ENCODE results near the gene EIF4G3. TPM values are rescaled to one million over a fixed set of nuclear protein-coding genes. Genes with fewer than 3 reads are reported as not detected.

The EIF4G3 gene
- total and polyA plus RNA-seq, 2 of the 8 experiments (the other 6 are each of a cell fraction or from before 2014, with no cell fraction given): 47.5 to 66.6 TPM

DNA sequence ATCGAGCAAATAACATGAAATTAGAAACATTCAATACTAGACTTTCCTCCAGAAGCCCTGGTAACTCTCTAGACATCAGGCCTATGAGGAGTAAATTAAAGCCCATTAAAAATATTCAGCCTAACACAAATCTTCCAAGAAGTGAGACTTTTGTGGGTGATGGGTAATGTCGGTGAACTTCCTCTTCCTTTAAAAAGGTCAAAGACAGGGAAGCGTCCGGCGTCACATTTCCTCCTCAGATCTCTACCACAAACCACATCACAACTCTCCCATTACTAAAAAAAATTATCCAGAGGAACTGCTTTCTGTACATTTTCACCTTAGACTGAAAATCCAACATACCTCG, 1.4 kb downstream of the EIF4G3 start (continued):
- no peak for TF ChIP-seq CHD1 (IDR thresholded peaks at IDR 0.05; ENCODE audit: low read depth, low read length)
- no peak for TF ChIP-seq TAF7 (optimal IDR thresholded peaks at IDR 0.05; ENCODE audit: borderline replicate concordance, low read depth, low read length)
- no peak for TF ChIP-seq CEBPB (IDR thresholded peaks at IDR 0.05; ENCODE audit: low read depth, low read length)
- TF ChIP-seq SRF (IDR thresholded peaks at IDR 0.05; ENCODE audit: low read depth, low read length): no peak
- TF ChIP-seq SP4 (IDR thresholded peaks at IDR 0.05; ENCODE audit: low read length): no peak
- TF ChIP-seq, protein P1, sequence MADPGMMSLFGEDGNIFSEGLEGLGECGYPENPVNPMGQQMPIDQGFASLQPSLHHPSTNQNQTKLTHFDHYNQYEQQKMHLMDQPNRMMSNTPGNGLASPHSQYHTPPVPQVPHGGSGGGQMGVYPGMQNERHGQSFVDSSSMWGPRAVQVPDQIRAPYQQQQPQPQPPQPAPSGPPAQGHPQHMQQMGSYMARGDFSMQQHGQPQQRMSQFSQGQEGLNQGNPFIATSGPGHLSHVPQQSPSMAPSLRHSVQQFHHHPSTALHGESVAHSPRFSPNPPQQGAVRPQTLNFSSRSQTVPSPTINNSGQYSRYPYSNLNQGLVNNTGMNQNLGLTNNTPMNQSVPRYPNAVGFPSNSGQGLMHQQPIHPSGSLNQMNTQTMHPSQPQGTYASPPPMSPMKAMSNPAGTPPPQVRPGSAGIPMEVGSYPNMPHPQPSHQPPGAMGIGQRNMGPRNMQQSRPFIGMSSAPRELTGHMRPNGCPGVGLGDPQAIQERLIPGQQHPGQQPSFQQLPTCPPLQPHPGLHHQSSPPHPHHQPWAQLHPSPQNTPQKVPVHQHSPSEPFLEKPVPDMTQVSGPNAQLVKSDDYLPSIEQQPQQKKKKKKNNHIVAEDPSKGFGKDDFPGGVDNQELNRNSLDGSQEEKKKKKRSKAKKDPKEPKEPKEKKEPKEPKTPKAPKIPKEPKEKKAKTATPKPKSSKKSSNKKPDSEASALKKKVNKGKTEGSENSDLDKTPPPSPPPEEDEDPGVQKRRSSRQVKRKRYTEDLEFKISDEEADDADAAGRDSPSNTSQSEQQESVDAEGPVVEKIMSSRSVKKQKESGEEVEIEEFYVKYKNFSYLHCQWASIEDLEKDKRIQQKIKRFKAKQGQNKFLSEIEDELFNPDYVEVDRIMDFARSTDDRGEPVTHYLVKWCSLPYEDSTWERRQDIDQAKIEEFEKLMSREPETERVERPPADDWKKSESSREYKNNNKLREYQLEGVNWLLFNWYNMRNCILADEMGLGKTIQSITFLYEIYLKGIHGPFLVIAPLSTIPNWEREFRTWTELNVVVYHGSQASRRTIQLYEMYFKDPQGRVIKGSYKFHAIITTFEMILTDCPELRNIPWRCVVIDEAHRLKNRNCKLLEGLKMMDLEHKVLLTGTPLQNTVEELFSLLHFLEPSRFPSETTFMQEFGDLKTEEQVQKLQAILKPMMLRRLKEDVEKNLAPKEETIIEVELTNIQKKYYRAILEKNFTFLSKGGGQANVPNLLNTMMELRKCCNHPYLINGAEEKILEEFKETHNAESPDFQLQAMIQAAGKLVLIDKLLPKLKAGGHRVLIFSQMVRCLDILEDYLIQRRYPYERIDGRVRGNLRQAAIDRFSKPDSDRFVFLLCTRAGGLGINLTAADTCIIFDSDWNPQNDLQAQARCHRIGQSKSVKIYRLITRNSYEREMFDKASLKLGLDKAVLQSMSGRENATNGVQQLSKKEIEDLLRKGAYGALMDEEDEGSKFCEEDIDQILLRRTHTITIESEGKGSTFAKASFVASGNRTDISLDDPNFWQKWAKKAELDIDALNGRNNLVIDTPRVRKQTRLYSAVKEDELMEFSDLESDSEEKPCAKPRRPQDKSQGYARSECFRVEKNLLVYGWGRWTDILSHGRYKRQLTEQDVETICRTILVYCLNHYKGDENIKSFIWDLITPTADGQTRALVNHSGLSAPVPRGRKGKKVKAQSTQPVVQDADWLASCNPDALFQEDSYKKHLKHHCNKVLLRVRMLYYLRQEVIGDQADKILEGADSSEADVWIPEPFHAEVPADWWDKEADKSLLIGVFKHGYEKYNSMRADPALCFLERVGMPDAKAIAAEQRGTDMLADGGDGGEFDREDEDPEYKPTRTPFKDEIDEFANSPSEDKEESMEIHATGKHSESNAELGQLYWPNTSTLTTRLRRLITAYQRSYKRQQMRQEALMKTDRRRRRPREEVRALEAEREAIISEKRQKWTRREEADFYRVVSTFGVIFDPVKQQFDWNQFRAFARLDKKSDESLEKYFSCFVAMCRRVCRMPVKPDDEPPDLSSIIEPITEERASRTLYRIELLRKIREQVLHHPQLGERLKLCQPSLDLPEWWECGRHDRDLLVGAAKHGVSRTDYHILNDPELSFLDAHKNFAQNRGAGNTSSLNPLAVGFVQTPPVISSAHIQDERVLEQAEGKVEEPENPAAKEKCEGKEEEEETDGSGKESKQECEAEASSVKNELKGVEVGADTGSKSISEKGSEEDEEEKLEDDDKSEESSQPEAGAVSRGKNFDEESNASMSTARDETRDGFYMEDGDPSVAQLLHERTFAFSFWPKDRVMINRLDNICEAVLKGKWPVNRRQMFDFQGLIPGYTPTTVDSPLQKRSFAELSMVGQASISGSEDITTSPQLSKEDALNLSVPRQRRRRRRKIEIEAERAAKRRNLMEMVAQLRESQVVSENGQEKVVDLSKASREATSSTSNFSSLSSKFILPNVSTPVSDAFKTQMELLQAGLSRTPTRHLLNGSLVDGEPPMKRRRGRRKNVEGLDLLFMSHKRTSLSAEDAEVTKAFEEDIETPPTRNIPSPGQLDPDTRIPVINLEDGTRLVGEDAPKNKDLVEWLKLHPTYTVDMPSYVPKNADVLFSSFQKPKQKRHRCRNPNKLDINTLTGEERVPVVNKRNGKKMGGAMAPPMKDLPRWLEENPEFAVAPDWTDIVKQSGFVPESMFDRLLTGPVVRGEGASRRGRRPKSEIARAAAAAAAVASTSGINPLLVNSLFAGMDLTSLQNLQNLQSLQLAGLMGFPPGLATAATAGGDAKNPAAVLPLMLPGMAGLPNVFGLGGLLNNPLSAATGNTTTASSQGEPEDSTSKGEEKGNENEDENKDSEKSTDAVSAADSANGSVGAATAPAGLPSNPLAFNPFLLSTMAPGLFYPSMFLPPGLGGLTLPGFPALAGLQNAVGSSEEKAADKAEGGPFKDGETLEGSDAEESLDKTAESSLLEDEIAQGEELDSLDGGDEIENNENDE (IDR thresholded peaks at IDR 0.05; ENCODE audit: insufficient replicate concordance, low read length): no peak
